ENCODE data around the gene OR1D5.

GRCh38 chr17:3034578-3034920 lies 28.9 kb downstream of the OR1D5 start:
- no peak for TF ChIP-seq CTCF (IDR thresholded peaks at IDR 0.05; ENCODE audit: insufficient read depth, low read length, poor library complexity, severe bottlenecking)
- no peak for TF ChIP-seq EZH2phosphoT487 (conservative IDR thresholded peaks at IDR 0.05; ENCODE audit: low read length)

Measured in SU-DHL-6 (cell line).